ENCODE measurements around the gene DPP6.

DPP6 gene

GRCh38 chr7:154769001-154769400 lies 716.8 kb downstream of the DPP6 start:
- no peaks in the 10 kb centered on the region for H3K79me2 ChIP-seq (ENCODE audit: control insufficient read depth, insufficient read depth, low read length)
- no peak overlapping the region for H2AK5ac ChIP-seq (ENCODE audit: low read length)
- H3K56ac ChIP-seq (ENCODE audit: low read length) = no peak overlapping the region
- H2BK15ac ChIP-seq (replicated peaks; ENCODE audit: low read depth) = no peak overlapping the region
- no peak overlapping the region for H3K4me2 ChIP-seq (ENCODE audit: low read length)
- no peak overlapping the region for H3K4me3 ChIP-seq (ENCODE audit: low read length)
- no peak overlapping the region for H3K4ac ChIP-seq (ENCODE audit: low read depth, low read length)
- no peak overlapping the region for H3K18ac ChIP-seq (ENCODE audit: low read length)
- no peak overlapping the region for H3K27ac ChIP-seq (ENCODE audit: low read depth, low read length)
- WGBS (ENCODE audit: extremely low coverage, insufficient coverage, low lambda C conversion rate) = no CpG with 5 or more reads among the region's 4 CpGs
- H3K23ac ChIP-seq (ENCODE audit: low read length) = no peak overlapping the region
- no peak for DNase-seq
- no peak overlapping the region for H2BK120ac ChIP-seq (ENCODE audit: low read depth, low read length)
- no peak overlapping the region for H3K9ac ChIP-seq (ENCODE audit: low read length)
- no peak overlapping the region for H2BK5ac ChIP-seq (ENCODE audit: low read length)
- no peaks in the 10 kb centered on the region for H3K4me1 ChIP-seq (ENCODE audit: control insufficient read depth, low read depth, low read length)
- no peaks in the 10 kb centered on the region for H3K79me1 ChIP-seq (ENCODE audit: low read length)
- no peaks in the 10 kb centered on the region for H3K27me3 ChIP-seq (ENCODE audit: insufficient read depth, low read length, poor library complexity)
- no peaks in the 10 kb centered on the region for H3K36me3 ChIP-seq (ENCODE audit: control insufficient read depth, insufficient read depth, low read length)
- no peak overlapping the region for H4K5ac ChIP-seq (ENCODE audit: low read length)
- no peak overlapping the region for H4K8ac ChIP-seq (ENCODE audit: low read depth, low read length)

- Histone ChIP-seq H4K8ac (ENCODE audit: low read depth, low read length) (no peak overlapping the region), H3K79me1 (ENCODE audit: low read length) (no peaks in the 10 kb centered on the region), H3K4ac (ENCODE audit: low read depth, low read length) (no peak overlapping the region), H3K23ac (ENCODE audit: low read length) (no peak overlapping the region), H4K5ac (ENCODE audit: low read length) (no peak overlapping the region), H3K27me3 (ENCODE audit: insufficient read depth, low read length, poor library complexity) (no peaks in the 10 kb centered on the region), H3K56ac (ENCODE audit: low read length) (no peak overlapping the region), H3K79me2 (ENCODE audit: control insufficient read depth, insufficient read depth, low read length) (no peaks in the 10 kb centered on the region), H3K27ac (ENCODE audit: low read depth, low read length) (no peak overlapping the region), H3K4me2 (ENCODE audit: low read length) (no peak overlapping the region), H3K18ac (ENCODE audit: low read length) (no peak overlapping the region), H3K9ac (ENCODE audit: low read length) (no peak overlapping the region), H2BK15ac (replicated peaks; ENCODE audit: low read depth) (no peak overlapping the region), H3K4me1 (ENCODE audit: control insufficient read depth, low read depth, low read length) (no peaks in the 10 kb centered on the region), H3K4me3 (ENCODE audit: low read length) (no peak overlapping the region), H2BK5ac (ENCODE audit: low read length) (no peak overlapping the region), H2AK5ac (ENCODE audit: low read length) (no peak overlapping the region), H3K36me3 (ENCODE audit: control insufficient read depth, insufficient read depth, low read length) (no peaks in the 10 kb centered on the region), H2BK120ac (ENCODE audit: low read depth, low read length) (no peak overlapping the region)
- WGBS (ENCODE audit: extremely low coverage, insufficient coverage, low lambda C conversion rate) = no CpG with 5 or more reads among the region's 7 CpGs
- no peak for DNase-seq
These were observed 717.3 kb downstream of the DPP6 start for GRCh38 chr7:154769527-154769926.

- no peaks in the 10 kb centered on the region for H3K36me3 ChIP-seq (ENCODE audit: control insufficient read depth, insufficient read depth, low read length)
- no peaks in the 10 kb centered on the region for H3K27me3 ChIP-seq (ENCODE audit: insufficient read depth, low read length, poor library complexity)
- WGBS (ENCODE audit: extremely low coverage, insufficient coverage, low lambda C conversion rate) = no CpG with 5 or more reads among the region's 2 CpGs
- H3K56ac ChIP-seq (ENCODE audit: low read length) = no peak overlapping the region
- no peak overlapping the region for H2BK15ac ChIP-seq (replicated peaks; ENCODE audit: low read depth)
- H3K4ac ChIP-seq (ENCODE audit: low read depth, low read length) = no peak overlapping the region
- H4K5ac ChIP-seq (ENCODE audit: low read length) = no peak overlapping the region
- H2AK5ac ChIP-seq (ENCODE audit: low read length) = no peak overlapping the region
- H3K18ac ChIP-seq (ENCODE audit: low read length) = no peak overlapping the region
- H2BK120ac ChIP-seq (ENCODE audit: low read depth, low read length) = no peak overlapping the region
- no peak overlapping the region for H2BK5ac ChIP-seq (ENCODE audit: low read length)
- H3K27ac ChIP-seq (ENCODE audit: low read depth, low read length) = no peak overlapping the region
- DNase-seq = no peak
- H3K4me3 ChIP-seq (ENCODE audit: low read length) = no peak overlapping the region
- no peak overlapping the region for H3K23ac ChIP-seq (ENCODE audit: low read length)
- H3K79me1 ChIP-seq (ENCODE audit: low read length) = no peaks in the 10 kb centered on the region
- H3K4me1 ChIP-seq (ENCODE audit: control insufficient read depth, low read depth, low read length) = no peaks in the 10 kb centered on the region
- no peak overlapping the region for H4K8ac ChIP-seq (ENCODE audit: low read depth, low read length)
- H3K4me2 ChIP-seq (ENCODE audit: low read length) = no peak overlapping the region
- H3K79me2 ChIP-seq (ENCODE audit: control insufficient read depth, insufficient read depth, low read length) = no peaks in the 10 kb centered on the region
- H3K9ac ChIP-seq (ENCODE audit: low read length) = no peak overlapping the region
These were observed 718.2 kb downstream of the DPP6 start for GRCh38 chr7:154770361-154770760.

GRCh38 chr7:154770962-154771361 lies 718.8 kb downstream of the DPP6 start:
- H3K4ac ChIP-seq (ENCODE audit: low read depth, low read length) = no peak overlapping the region
- no peak overlapping the region for H3K4me2 ChIP-seq (ENCODE audit: low read length)
- H3K18ac ChIP-seq (ENCODE audit: low read length) = no peak overlapping the region
- H4K5ac ChIP-seq (ENCODE audit: low read length) = no peak overlapping the region
- H3K23ac ChIP-seq (ENCODE audit: low read length) = no peak overlapping the region
- H3K36me3 ChIP-seq (ENCODE audit: control insufficient read depth, insufficient read depth, low read length) = no peaks in the 10 kb centered on the region
- no peaks in the 10 kb centered on the region for H3K4me1 ChIP-seq (ENCODE audit: control insufficient read depth, low read depth, low read length)
- H2BK5ac ChIP-seq (ENCODE audit: low read length) = no peak overlapping the region
- no peak overlapping the region for H2BK120ac ChIP-seq (ENCODE audit: low read depth, low read length)
- H3K79me1 ChIP-seq (ENCODE audit: low read length) = no peaks in the 10 kb centered on the region
- no peak overlapping the region for H2AK5ac ChIP-seq (ENCODE audit: low read length)
- no peak overlapping the region for H3K56ac ChIP-seq (ENCODE audit: low read length)
- no CpG with 5 or more reads among the region's 1 CpG for WGBS (ENCODE audit: extremely low coverage, insufficient coverage, low lambda C conversion rate)
- H3K27ac ChIP-seq (ENCODE audit: low read depth, low read length) = no peak overlapping the region
- H3K9ac ChIP-seq (ENCODE audit: low read length) = no peak overlapping the region
- H4K8ac ChIP-seq (ENCODE audit: low read depth, low read length) = no peak overlapping the region
- H2BK15ac ChIP-seq (replicated peaks; ENCODE audit: low read depth) = no peak overlapping the region
- DNase-seq = no peak
- no peaks in the 10 kb centered on the region for H3K79me2 ChIP-seq (ENCODE audit: control insufficient read depth, insufficient read depth, low read length)
- H3K4me3 ChIP-seq (ENCODE audit: low read length) = no peak overlapping the region
- no peaks in the 10 kb centered on the region for H3K27me3 ChIP-seq (ENCODE audit: insufficient read depth, low read length, poor library complexity)

GRCh38 chr7:154774303-154774969 lies 722.2 kb downstream of the DPP6 start:
- H3K4me3 ChIP-seq (ENCODE audit: low read length) = no peak overlapping the region
- H3K79me2 ChIP-seq (ENCODE audit: control insufficient read depth, insufficient read depth, low read length) = no peaks in the 10 kb centered on the region
- WGBS (ENCODE audit: extremely low coverage, insufficient coverage, low lambda C conversion rate) = no CpG with 5 or more reads among the region's 4 CpGs
- H3K4me2 ChIP-seq (ENCODE audit: low read length) = no peak overlapping the region
- H3K18ac ChIP-seq (ENCODE audit: low read length) = no peak overlapping the region
- H3K4me1 ChIP-seq (ENCODE audit: control insufficient read depth, low read depth, low read length) = no peaks in the 10 kb centered on the region
- H2AK5ac ChIP-seq (ENCODE audit: low read length) = no peak overlapping the region
- H4K8ac ChIP-seq (ENCODE audit: low read depth, low read length) = no peak overlapping the region
- H3K27me3 ChIP-seq (ENCODE audit: insufficient read depth, low read length, poor library complexity) = no peaks in the 10 kb centered on the region
- no peak overlapping the region for H3K27ac ChIP-seq (ENCODE audit: low read depth, low read length)
- no peak overlapping the region for H3K56ac ChIP-seq (ENCODE audit: low read length)
- H3K9ac ChIP-seq (ENCODE audit: low read length) = no peak overlapping the region
- H3K79me1 ChIP-seq (ENCODE audit: low read length) = no peaks in the 10 kb centered on the region
- H3K4ac ChIP-seq (ENCODE audit: low read depth, low read length) = no peak overlapping the region
- no peak overlapping the region for H3K23ac ChIP-seq (ENCODE audit: low read length)
- no peaks in the 10 kb centered on the region for H3K36me3 ChIP-seq (ENCODE audit: control insufficient read depth, insufficient read depth, low read length)
- H4K5ac ChIP-seq (ENCODE audit: low read length) = no peak overlapping the region
- H2BK5ac ChIP-seq (ENCODE audit: low read length) = no peak overlapping the region
- H2BK120ac ChIP-seq (ENCODE audit: low read depth, low read length) = no peak overlapping the region
- DNase-seq = no peak
- H2BK15ac ChIP-seq (replicated peaks; ENCODE audit: low read depth) = no peak overlapping the region

- WGBS (ENCODE audit: extremely low coverage, insufficient coverage, low lambda C conversion rate) = no CpG with 5 or more reads among the region's 8 CpGs
- H2BK120ac ChIP-seq (ENCODE audit: low read depth, low read length) = no peak overlapping the region
- H3K18ac ChIP-seq (ENCODE audit: low read length) = no peak overlapping the region
- no peaks in the 10 kb centered on the region for H3K36me3 ChIP-seq (ENCODE audit: control insufficient read depth, insufficient read depth, low read length)
- H2AK5ac ChIP-seq (ENCODE audit: low read length) = no peak overlapping the region
- H3K4me3 ChIP-seq (ENCODE audit: low read length) = no peak overlapping the region
- no peak overlapping the region for H2BK5ac ChIP-seq (ENCODE audit: low read length)
- H2BK15ac ChIP-seq (replicated peaks; ENCODE audit: low read depth) = no peak overlapping the region
- no peak overlapping the region for H3K4ac ChIP-seq (ENCODE audit: low read depth, low read length)
- no peaks in the 10 kb centered on the region for H3K79me2 ChIP-seq (ENCODE audit: control insufficient read depth, insufficient read depth, low read length)
- H3K23ac ChIP-seq (ENCODE audit: low read length) = no peak overlapping the region
- no peak overlapping the region for H4K5ac ChIP-seq (ENCODE audit: low read length)
- H4K8ac ChIP-seq (ENCODE audit: low read depth, low read length) = no peak overlapping the region
- DNase-seq = no peak
- H3K56ac ChIP-seq (ENCODE audit: low read length) = no peak overlapping the region
- H3K4me1 ChIP-seq (ENCODE audit: control insufficient read depth, low read depth, low read length) = no peaks in the 10 kb centered on the region
- H3K27me3 ChIP-seq (ENCODE audit: insufficient read depth, low read length, poor library complexity) = no peaks in the 10 kb centered on the region
- H3K27ac ChIP-seq (ENCODE audit: low read depth, low read length) = no peak overlapping the region
- H3K79me1 ChIP-seq (ENCODE audit: low read length) = no peaks in the 10 kb centered on the region
- no peak overlapping the region for H3K9ac ChIP-seq (ENCODE audit: low read length)
- H3K4me2 ChIP-seq (ENCODE audit: low read length) = no peak overlapping the region
These were observed 723.5 kb downstream of the DPP6 start for GRCh38 chr7:154775681-154776080.
